LNCAP (cell line): ENCODE results near the gene SLC36A1.

ENCODE experiments used
- TF ChIP-seq, protein P1 (sequence below): fragments of 450-650 bp; IDR thresholded peaks from 2 replicates; pipeline ENCODE4 v1.5.1; 2017; ENCODE audit warnings: mild to moderate bottlenecking

SLC36A1 gene

DNA sequence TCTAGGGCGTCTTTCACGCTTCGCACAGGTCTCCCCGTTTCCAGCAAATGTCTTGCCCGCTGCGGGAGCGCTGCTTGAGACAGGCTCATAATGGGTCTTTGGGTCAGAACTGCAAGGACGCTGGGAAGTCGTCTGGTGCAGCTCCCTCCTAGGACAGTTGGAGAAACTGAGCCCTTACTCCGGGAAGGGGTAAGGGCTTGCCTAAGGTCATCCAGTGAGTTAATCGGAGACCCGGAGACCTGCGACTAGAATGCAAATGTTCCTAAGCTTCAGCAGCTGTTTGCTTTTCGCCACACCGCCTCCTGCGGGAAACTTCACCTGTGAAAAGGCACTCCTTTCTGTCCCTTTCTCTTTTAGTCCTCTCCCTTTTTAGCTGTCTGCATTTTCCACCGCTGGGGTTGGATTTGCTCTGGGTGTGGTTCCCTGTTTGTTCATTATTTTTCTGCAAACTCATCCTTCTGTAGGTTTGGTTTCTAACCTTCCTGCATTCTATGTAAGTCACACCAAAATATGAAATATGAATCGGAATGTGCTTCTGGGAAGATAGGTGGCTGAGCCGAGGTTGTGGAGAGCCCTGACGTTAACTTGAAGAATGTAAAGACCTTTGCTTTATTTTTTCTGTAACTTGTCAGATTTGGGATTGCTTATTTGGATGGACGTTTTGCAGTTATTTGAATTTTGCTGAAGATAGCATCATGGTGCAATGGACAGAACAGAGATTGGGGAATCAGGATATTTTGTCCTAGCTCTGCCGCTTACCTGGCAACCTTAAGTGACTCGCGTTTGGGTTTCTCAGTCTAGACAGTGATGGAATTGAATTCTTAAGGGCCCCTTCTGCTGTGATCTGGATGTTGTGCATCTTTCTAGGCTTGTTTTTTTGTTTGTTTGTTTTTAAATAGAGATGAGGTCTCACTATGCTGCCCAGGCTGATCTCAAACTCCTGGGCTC lies 909 bp downstream of the SLC36A1 start:
- TF ChIP-seq, protein P1, sequence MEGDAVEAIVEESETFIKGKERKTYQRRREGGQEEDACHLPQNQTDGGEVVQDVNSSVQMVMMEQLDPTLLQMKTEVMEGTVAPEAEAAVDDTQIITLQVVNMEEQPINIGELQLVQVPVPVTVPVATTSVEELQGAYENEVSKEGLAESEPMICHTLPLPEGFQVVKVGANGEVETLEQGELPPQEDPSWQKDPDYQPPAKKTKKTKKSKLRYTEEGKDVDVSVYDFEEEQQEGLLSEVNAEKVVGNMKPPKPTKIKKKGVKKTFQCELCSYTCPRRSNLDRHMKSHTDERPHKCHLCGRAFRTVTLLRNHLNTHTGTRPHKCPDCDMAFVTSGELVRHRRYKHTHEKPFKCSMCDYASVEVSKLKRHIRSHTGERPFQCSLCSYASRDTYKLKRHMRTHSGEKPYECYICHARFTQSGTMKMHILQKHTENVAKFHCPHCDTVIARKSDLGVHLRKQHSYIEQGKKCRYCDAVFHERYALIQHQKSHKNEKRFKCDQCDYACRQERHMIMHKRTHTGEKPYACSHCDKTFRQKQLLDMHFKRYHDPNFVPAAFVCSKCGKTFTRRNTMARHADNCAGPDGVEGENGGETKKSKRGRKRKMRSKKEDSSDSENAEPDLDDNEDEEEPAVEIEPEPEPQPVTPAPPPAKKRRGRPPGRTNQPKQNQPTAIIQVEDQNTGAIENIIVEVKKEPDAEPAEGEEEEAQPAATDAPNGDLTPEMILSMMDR, result no peak

DNA sequence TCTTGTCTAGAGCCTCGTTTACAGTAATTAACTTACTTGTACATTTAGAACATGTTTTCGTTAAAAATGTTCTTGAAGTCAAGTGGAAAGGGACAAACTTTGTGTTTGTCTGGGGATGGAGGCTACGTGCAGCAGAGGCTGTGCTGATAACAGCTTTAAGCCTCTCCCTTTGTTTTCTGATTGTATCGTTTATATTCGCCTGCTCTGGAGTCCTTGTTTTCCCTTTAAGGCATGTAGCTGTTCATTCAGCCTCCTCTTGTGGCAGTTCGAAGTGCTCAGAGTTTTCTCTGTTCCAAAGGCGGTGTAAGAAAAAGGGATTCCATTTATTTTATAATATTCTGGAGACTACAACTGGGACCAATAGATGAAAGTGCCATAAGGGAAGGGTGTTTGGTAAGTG lies 1.9 kb downstream of the SLC36A1 start:
- TF ChIP-seq, protein P1, result no peak

DNA sequence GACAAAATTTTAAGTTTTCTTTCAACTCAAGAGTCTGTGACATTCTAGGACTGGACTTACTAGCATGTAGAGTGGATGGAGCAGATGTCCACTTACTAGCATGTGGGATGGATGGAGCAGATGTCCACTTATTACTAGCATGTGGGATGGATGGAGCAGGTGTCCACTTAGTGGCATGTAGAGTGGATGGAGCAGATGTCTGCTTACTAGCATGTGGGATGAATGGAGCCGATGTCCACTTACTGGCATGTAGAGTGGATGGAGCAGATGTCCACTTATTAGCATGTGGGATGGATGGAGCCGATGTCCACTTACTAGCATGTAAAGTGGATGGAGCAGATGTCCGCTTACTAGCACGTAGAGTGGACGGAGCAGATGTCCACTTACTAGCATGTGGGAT lies 2.4 kb downstream of the SLC36A1 start:
- TF ChIP-seq, protein P1, result no peak

DNA sequence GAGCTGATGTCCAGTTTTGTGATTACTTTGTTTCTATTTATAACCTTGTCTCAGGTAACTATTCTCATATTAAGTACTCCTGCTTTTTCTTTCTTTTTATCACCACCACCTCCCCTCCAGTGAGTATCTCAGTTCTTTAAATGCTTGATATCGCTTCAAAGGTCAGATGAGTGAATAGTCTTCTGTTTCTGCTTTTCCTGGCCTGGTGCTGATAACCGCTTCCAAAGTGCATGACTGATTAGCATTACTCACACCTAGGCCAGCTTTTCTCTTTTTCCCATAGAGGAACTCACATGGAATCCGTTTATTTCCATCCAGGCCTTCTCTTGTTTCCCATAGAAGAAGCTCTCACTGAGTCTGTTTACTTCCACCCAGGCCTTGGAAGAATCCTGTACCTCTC lies 3.2 kb downstream of the SLC36A1 start:
- TF ChIP-seq, protein P1, result no peak

DNA sequence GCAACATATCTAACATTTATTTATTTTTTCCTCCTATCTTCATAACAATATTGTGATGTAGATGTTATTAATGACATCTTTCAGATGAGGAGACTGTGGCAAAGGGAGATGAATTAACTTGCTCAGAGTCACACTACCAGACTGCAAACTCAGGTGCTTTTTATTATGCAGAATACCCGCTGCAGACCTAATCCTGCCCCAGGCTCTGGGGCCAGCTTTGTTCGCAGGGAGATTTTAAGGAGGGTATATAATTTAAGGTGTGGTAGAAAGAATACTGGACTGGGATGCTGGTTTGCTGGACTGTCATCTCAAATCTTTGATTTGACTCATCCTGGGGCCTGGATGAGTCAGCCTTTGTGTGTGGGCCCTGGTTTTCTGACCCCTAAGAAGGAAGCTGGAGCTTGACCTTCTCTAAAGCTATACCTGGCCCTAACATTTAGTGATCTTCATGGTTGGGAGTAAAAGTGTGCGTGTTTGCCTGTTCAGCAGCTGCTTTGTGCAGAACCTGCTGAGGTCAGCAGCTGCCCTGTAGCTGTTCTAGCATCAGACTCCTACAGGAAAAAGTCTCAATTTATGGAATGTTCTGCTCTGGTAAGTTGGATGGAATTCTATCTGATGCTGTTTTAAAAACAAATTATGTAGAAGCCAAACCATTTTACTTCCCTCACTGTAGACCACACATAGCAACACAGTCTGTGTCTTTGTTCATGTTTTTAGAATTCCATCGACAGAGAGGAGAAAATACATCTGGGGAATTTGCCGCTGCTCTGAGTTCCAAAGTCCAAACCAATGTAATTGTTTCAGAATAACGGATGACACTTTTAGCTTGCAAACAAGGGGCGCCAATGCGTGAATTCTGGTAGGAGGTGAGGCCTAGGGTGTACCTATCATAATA lies 4.5 kb downstream of the SLC36A1 start:
- TF ChIP-seq, protein P1, result no peak

DNA sequence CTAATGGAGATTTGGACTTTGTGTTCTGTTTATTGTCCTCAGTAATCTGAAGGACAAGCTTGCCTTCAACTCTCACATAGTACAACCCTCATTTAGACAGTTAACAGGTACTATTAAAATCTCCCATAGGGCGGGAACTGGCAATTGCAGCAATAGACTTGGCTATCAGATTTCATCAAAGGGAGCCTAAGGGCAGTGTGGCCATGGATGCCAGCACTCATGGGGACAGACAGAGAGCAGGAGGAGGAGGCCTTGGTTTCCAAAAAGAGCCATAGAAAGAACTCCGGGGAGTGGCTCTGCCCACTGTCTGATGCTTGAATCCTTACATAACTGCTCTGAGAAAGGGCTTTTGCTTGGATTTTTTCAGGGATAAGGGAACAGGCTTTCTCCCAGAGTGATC lies 6.8 kb downstream of the SLC36A1 start:
- TF ChIP-seq, protein P1, result no peak

DNA sequence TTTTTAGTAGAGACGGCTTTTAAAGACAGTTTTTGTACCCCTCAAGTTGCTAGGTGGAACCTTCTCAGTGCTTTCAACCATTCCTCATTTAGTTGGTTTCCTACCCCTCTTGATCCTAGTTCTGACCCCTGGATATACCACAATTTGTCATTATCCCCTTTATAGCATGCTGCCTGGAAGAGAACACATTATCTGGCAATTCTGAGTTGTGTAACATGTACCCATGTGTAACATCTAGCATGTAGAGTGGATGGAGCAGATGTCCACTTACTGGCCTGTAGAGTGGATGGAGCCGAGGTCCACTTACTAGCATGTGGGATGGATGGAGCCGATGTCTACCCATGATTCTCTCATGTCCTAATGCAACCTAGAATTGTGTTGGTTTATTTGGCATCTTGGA lies 7.5 kb downstream of the SLC36A1 start:
- TF ChIP-seq, protein P1, result no peak
